ENCODE results near the gene DLG3.

The DLG3 gene

DNA sequence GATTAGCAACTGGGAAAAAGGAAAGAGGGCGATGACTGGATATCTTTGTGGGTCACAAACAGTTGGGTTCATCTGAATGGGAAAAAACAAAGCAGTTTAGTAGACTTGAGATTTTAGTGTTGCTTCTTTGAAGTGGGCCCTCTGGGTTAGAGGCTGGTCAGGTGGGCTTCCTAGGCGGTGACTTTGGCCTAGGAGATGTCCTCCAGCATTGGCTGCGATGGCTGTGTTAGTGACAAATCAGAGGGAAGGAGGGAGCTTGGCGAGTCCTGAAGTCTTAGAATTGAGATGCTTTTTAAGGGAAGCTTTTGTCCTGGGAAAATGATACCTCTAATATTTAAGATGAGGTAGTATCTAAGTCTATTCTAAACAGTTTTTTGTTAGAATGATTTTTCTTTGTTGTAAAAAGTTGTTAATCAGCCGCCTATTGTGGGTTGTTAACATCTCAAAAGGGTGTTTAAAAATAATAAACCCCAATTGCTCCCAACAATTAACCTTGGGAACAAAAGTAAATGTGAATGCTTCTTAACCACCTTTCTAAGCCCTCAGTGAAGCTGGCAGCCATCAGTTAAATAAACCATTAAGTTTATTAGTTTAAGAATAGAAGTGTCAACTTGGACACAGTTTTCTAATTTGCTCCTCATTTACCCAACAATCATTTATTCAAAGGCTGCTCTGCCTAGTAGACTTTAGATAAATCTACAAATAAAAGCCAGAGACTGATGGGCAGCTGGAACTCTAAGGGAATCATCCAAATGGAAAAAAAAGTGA lies 31.7 kb downstream of the DLG3 start:
- Histone ChIP-seq H3K9ac (ENCODE audit: low read depth in 1 of 2, low read length in 2 of 2) (peak overlapping the region; percentile 15 to 70), H3K27ac (ENCODE audit: low read depth in 2 of 2, low read length in 2 of 2) (peak overlapping the region; percentile 86 to 87), H3K9me3 (ENCODE audit: control insufficient read depth in 2 of 2, low read length in 2 of 2) (no peaks in the 10 kb centered on the region), H3K4me3 (ENCODE audit: low read length in 2 of 2) (no peak overlapping the region), H3K4me1 (ENCODE audit: control insufficient read depth in 2 of 2, insufficient read depth in 2 of 2, low read length in 2 of 2) (peaks cover 24 to 27% of the 10 kb centered on the region in 2 donors), H3K36me3 (ENCODE audit: control insufficient read depth in 2 of 2, insufficient read depth in 2 of 2, low read length in 2 of 2) (no peaks in the 10 kb centered on the region), H3K27me3 (ENCODE audit: control insufficient read depth in 2 of 2, insufficient read depth in 2 of 2, low read length in 2 of 2) (peaks cover 2 to 4% of the 10 kb centered on the region in 2 donors)

DNA sequence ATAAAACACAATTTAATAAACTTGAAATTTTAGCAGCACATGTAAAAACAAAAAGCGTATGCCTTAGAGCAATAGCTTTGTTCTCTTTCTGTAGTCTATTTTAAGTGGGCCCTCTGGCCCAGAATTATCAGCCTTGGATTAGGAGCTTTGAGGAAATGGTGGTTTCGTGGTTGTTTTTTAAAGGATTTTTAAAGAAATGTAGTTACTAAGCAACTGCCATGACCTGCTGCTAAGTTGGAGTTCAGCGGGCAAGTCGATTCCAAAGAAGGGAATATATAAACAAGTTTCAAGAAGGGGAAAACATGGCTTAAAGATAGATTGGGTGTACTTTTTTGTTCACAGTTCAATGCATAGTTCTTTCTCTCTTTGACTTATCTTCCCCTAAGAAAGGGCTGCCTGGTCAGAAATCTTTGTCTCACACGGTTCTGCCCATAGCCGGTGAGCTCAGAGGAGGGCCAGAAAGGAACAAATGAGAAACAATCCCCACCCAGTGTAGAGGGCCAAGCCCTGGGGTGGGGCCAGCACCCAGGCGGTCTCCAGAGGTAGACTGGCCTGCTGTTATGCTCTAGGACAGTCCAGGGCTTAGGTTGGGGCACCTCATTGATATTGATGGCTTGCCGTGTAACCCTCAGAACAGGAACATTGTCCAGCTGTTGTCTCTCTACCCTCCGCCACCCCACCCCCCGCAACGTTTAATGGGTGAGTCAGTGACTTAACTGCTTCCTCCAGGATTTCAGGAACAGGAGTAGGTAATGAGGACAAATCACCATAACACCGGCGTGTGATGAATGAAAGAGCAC lies 32.5 kb downstream of the DLG3 start:
- H3K9ac ChIP-seq (ENCODE audit: low read depth in 1 of 2, low read length in 2 of 2) = peak overlapping the region; percentile 15 to 70
- no peaks in the 10 kb centered on the region for H3K9me3 ChIP-seq (ENCODE audit: control insufficient read depth in 2 of 2, low read length in 2 of 2)
- peaks cover 25 to 34% of the 10 kb centered on the region in 2 donors for H3K4me1 ChIP-seq (ENCODE audit: control insufficient read depth in 2 of 2, insufficient read depth in 2 of 2, low read length in 2 of 2)
- no peaks in the 10 kb centered on the region for H3K36me3 ChIP-seq (ENCODE audit: control insufficient read depth in 2 of 2, insufficient read depth in 2 of 2, low read length in 2 of 2)
- H3K27ac ChIP-seq (ENCODE audit: low read depth in 2 of 2, low read length in 2 of 2) = peak overlapping the region; percentile 86 to 87
- H3K27me3 ChIP-seq (ENCODE audit: control insufficient read depth in 2 of 2, insufficient read depth in 2 of 2, low read length in 2 of 2) = peaks cover 2 to 4% of the 10 kb centered on the region in 2 donors
- H3K4me3 ChIP-seq (ENCODE audit: low read length in 2 of 2) = peak overlapping the region; percentile 5 to 64

DNA sequence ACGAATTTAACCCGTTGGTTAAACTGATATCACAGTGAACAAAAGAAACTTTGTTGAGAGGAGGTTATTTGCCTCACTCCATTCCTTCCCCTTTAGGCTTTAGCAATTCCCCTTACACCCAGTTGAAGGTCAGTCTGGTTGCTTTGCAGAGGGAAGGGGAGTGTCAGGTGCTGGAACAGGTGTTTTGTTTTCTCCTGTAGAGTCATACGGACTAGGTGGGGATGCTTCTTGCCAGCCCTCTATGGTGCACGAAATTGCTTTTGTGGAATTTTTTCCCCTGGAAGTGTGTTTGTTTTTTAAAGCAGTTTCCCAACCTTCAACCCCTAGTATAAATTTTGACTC lies 33.1 kb downstream of the DLG3 start:
- Histone ChIP-seq H3K4me3 (ENCODE audit: low read length in 2 of 2) (peak overlapping the region; percentile 5 to 64), H3K27me3 (ENCODE audit: control insufficient read depth in 2 of 2, insufficient read depth in 2 of 2, low read length in 2 of 2) (peaks cover 2 to 4% of the 10 kb centered on the region in 2 donors), H3K27ac (ENCODE audit: low read depth in 2 of 2, low read length in 2 of 2) (peak overlapping the region; percentile 86 to 87), H3K4me1 (ENCODE audit: control insufficient read depth in 2 of 2, insufficient read depth in 2 of 2, low read length in 2 of 2) (peaks cover 25 to 34% of the 10 kb centered on the region in 2 donors), H3K36me3 (ENCODE audit: control insufficient read depth in 2 of 2, insufficient read depth in 2 of 2, low read length in 2 of 2) (no peaks in the 10 kb centered on the region), H3K9ac (ENCODE audit: low read depth in 1 of 2, low read length in 2 of 2) (peak overlapping the region; percentile 66 to 70), H3K9me3 (ENCODE audit: control insufficient read depth in 2 of 2, low read length in 2 of 2) (no peaks in the 10 kb centered on the region)

DNA sequence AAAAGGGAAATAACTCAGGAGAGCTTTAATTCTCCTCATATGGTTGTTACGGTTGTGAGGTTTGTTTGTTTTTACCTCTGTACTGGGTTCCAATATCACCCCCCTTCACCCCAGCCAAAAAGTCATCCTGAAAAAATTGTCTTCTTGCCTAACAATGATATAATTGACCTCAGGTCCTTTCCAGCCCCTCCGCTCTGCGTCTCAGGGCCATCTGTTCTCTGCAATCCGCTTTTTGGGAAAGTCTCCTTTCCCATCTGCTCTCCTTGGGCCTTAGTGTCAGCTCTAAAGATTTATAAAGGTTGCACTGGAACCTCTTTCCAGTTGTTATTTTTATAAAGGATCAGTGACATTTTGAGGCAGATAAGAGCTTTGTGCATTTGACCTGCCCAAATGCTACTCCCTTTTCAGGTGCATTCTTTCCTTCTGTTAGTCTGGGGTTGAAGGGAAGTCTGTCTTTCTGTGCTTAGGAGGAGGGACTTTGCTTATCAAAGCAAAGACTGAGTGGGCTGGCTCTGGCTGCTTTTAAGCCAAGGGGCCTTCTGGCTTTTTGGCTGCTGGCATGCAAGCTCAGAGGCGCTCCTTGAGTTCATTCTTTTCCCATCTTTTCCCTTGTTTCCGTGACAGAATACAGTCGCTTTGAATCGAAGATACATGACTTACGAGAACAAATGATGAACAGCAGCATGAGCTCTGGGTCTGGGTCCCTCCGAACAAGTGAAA lies 34.1 kb downstream of the DLG3 start:
- Histone ChIP-seq H3K27me3 (ENCODE audit: control insufficient read depth in 2 of 2, insufficient read depth in 2 of 2, low read length in 2 of 2) (peaks cover 0 to 4% of the 10 kb centered on the region in 2 donors), H3K27ac (ENCODE audit: low read depth in 2 of 2, low read length in 2 of 2) (peak overlapping the region; percentile 86 to 87), H3K9me3 (ENCODE audit: control insufficient read depth in 2 of 2, low read length in 2 of 2) (no peaks in the 10 kb centered on the region), H3K9ac (ENCODE audit: low read depth in 1 of 2, low read length in 2 of 2) (peak overlapping the region; percentile 66 to 70), H3K4me1 (ENCODE audit: control insufficient read depth in 2 of 2, insufficient read depth in 2 of 2, low read length in 2 of 2) (peaks cover 25 to 36% of the 10 kb centered on the region in 2 donors), H3K4me3 (ENCODE audit: low read length in 2 of 2) (peak overlapping the region; percentile 42 to 64), H3K36me3 (ENCODE audit: control insufficient read depth in 2 of 2, insufficient read depth in 2 of 2, low read length in 2 of 2) (no peaks in the 10 kb centered on the region)

DNA sequence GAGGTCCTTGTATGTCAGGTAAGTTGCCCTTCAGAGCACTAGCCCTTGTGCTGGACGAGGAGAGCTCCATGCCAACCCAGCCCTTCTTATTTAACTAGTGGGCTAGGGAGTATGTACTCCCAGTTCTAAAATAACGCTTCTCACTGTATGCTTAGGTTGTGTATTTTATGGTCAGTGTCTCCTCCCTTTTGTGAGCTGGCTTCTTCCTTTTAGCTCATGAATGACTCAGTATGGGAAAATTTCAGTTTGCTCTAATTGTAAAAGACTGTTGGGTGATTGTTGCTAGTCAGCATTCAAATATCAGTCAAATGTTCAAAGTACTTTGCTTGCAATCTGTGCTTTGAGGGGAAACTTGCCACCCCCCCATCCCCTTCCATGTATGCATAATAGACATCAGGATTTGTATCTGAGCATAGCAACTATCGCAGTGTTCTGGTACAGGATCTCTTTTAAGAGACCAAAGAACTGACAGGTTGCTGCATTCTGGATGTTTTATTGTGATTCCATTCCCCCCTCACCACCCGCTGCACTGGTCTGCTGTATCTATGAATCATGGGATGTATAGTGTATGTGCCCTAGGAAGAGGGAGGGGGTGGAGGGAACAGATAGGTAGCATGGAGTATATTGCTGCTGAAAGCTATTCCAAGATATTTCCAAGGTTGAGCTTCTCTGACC lies 34.7 kb downstream of the DLG3 start:
- Histone ChIP-seq H3K9me3 (ENCODE audit: control insufficient read depth in 2 of 2, low read length in 2 of 2) (no peaks in the 10 kb centered on the region), H3K27me3 (ENCODE audit: control insufficient read depth in 2 of 2, insufficient read depth in 2 of 2, low read length in 2 of 2) (peaks cover 0 to 4% of the 10 kb centered on the region in 2 donors), H3K4me3 (ENCODE audit: low read length in 2 of 2) (peak overlapping the region; percentile 42 to 64), H3K36me3 (ENCODE audit: control insufficient read depth in 2 of 2, insufficient read depth in 2 of 2, low read length in 2 of 2) (no peaks in the 10 kb centered on the region), H3K9ac (ENCODE audit: low read depth in 1 of 2, low read length in 2 of 2) (peak overlapping the region; percentile 66 to 70), H3K27ac (ENCODE audit: low read depth in 2 of 2, low read length in 2 of 2) (peak overlapping the region; percentile 86 to 87), H3K4me1 (ENCODE audit: control insufficient read depth in 2 of 2, insufficient read depth in 2 of 2, low read length in 2 of 2) (peaks cover 27 to 37% of the 10 kb centered on the region in 2 donors)

DNA sequence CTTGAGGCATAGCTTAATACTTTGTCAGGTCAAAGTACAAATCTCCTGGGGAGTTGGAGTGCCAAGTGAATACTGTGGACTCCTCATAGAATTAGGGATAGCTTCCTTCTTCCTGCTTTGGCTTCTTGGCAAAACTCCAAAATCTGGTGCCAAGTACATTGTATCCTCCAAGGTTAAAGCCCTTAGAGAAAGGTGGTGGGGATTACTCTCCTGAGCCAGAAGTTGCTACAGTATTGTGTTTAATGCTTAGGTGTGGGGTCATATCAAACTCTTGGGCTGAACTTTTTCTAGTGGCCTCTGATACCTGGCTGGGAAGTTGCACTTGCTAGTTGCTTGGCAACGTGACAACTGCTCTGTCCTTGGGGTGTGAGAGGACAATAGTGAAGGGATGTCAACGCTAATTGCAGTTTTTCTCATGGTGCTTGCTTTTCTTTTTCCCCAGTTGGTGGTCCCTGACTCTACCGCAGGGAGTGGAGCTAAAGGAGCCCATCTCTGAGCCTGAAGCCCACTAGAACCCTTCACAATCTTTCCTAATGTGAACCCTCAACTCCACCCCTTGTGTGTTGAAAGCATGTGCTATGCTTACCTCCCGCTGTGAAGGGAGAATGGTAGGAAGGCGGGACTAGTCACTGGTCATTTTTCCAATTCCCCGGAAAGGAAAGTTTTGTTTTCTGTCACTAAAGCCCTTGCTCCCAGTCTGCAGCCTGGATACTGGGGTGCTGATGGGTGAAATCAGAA lies 35.5 kb downstream of the DLG3 start:
- H3K9me3 ChIP-seq (ENCODE audit: control insufficient read depth in 2 of 2, low read length in 2 of 2) = no peaks in the 10 kb centered on the region
- H3K9ac ChIP-seq (ENCODE audit: low read depth in 1 of 2, low read length in 2 of 2) = peak overlapping the region; percentile 9 to 56
- H3K36me3 ChIP-seq (ENCODE audit: control insufficient read depth in 2 of 2, insufficient read depth in 2 of 2, low read length in 2 of 2) = no peaks in the 10 kb centered on the region
- peaks cover 0 to 4% of the 10 kb centered on the region in 2 donors for H3K27me3 ChIP-seq (ENCODE audit: control insufficient read depth in 2 of 2, insufficient read depth in 2 of 2, low read length in 2 of 2)
- H3K27ac ChIP-seq (ENCODE audit: low read depth in 2 of 2, low read length in 2 of 2) = peak overlapping the region; percentile 86 to 87
- peaks cover 27 to 43% of the 10 kb centered on the region in 2 donors for H3K4me1 ChIP-seq (ENCODE audit: control insufficient read depth in 2 of 2, insufficient read depth in 2 of 2, low read length in 2 of 2)
- H3K4me3 ChIP-seq (ENCODE audit: low read length in 2 of 2) = no peak overlapping the region

DNA sequence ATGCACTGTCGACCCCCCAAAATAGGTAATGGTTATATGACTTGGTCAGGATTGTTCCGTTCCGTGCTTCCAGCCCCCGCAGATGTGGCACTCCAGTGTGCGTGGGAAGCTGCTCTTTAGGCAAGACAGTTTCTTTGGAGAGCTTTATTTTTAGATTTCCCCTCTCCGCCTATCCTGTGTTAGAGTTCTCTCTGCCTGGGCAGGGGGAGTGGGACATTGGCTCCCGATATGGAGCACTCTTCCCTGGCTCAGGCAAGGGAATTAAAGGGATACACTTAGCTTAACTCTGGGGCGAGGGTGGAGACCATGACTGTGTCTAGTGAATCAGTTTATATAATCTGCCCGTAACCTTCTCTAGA lies 36.0 kb downstream of the DLG3 start:
- no peaks in the 10 kb centered on the region for H3K36me3 ChIP-seq (ENCODE audit: control insufficient read depth in 2 of 2, insufficient read depth in 2 of 2, low read length in 2 of 2)
- H3K27me3 ChIP-seq (ENCODE audit: control insufficient read depth in 2 of 2, insufficient read depth in 2 of 2, low read length in 2 of 2) = peaks cover 0 to 4% of the 10 kb centered on the region in 2 donors
- H3K4me1 ChIP-seq (ENCODE audit: control insufficient read depth in 2 of 2, insufficient read depth in 2 of 2, low read length in 2 of 2) = peaks cover 27 to 46% of the 10 kb centered on the region in 2 donors
- peak overlapping the region; percentile 34 to 56 for H3K9ac ChIP-seq (ENCODE audit: low read depth in 1 of 2, low read length in 2 of 2)
- H3K27ac ChIP-seq (ENCODE audit: low read depth in 2 of 2, low read length in 2 of 2) = peak overlapping the region; percentile 86 to 87
- H3K9me3 ChIP-seq (ENCODE audit: control insufficient read depth in 2 of 2, low read length in 2 of 2) = no peaks in the 10 kb centered on the region
- no peak overlapping the region for H3K4me3 ChIP-seq (ENCODE audit: low read length in 2 of 2)

DNA sequence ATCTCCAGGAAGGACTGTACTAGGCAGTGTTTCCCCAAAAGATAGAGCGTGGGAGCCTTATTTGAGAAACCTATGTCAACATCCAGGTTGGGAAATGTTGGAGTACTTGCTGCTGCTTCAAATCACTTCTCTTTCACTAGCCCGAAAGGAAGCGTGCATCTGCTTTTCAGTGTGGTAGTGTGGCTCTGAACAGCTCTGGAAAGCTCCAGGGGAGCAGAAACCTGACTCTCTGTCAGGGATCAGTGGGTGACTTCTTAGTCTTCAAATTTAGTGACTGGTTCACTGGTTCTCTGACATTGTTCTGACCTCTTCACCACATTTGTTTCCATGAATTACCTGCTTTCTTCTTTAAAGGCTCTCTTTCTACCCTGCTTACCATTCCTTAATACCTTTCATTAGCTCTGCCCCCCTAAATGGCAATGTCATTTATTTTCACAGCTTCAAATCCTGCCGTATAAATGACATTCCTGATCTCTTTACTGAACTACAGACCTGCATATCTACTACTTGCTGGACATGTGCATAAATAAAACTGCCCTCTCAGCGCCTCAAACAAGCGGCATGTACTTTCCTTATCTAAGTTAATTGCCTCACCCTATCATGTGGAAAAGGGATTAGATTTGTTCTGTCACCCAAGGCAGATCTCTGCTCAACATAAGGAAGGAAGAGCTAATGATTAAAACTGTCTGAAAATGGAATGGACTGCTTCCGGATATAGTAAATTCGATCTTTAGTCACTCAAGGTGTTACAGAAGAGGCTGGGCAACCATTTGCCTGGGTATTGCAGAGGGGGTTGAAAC lies 37.0 kb downstream of the DLG3 start:
- peaks cover 0 to 5% of the 10 kb centered on the region in 2 donors for H3K36me3 ChIP-seq (ENCODE audit: control insufficient read depth in 2 of 2, insufficient read depth in 2 of 2, low read length in 2 of 2)
- peak overlapping the region; percentile 86 to 87 for H3K27ac ChIP-seq (ENCODE audit: low read depth in 2 of 2, low read length in 2 of 2)
- H3K9ac ChIP-seq (ENCODE audit: low read depth in 1 of 2, low read length in 2 of 2) = peak overlapping the region in 1 of 2 donors; percentile 34
- H3K9me3 ChIP-seq (ENCODE audit: control insufficient read depth in 2 of 2, low read length in 2 of 2) = no peaks in the 10 kb centered on the region
- H3K27me3 ChIP-seq (ENCODE audit: control insufficient read depth in 2 of 2, insufficient read depth in 2 of 2, low read length in 2 of 2) = peaks cover 0 to 4% of the 10 kb centered on the region in 2 donors
- no peak overlapping the region for H3K4me3 ChIP-seq (ENCODE audit: low read length in 2 of 2)
- peaks cover 27 to 43% of the 10 kb centered on the region in 2 donors for H3K4me1 ChIP-seq (ENCODE audit: control insufficient read depth in 2 of 2, insufficient read depth in 2 of 2, low read length in 2 of 2)

All from mucosa of rectum (tissue), 2 donors.